T-helper 22 cell (primary cell): ENCODE measurements around the gene CGN.
"Not testable (repeated sequence)": the region's sequence is repeated elsewhere in the genome, so short reads cannot be mapped to it uniquely, and the experiment has no call there.

Experiments
- DNase-seq: peaks from one replicate; pipeline ENCODE4 v3.0.0-alpha.2; 2020; ENCODE audit warnings: low read depth

Gene CGN

DNA sequence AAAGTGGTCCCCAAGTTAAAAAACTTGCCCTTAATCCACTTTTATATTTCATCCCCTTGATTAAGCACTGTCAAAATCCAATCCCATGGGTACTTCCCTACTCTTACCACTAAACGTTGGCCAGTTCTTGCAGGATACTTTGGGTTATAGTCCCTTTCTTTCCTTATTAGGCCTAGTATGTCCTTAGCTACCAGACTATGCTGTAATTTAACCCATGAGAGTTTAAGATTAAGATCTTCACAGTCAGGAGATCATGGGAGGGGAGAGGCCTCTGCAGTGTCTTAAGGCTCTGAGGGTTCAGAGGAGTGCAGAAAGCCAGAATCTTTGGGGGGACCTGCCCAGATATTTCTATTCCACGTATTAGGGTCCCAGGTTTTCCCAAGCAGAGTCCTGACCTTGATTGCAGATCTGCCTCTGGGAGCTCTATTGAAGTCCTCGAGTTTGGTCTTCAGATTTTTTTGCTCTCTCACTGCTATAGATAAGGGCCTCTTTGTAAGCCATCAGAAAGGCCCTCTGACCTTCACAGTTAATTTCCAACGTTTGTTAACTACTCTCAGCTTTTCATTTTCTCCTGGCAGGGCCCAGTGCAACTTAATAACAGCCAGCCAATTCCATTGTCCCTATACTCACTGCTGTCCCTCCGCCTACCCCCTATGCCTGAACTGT is 9.0 kb upstream of the CGN start:
- DNase-seq = no peak

DNA sequence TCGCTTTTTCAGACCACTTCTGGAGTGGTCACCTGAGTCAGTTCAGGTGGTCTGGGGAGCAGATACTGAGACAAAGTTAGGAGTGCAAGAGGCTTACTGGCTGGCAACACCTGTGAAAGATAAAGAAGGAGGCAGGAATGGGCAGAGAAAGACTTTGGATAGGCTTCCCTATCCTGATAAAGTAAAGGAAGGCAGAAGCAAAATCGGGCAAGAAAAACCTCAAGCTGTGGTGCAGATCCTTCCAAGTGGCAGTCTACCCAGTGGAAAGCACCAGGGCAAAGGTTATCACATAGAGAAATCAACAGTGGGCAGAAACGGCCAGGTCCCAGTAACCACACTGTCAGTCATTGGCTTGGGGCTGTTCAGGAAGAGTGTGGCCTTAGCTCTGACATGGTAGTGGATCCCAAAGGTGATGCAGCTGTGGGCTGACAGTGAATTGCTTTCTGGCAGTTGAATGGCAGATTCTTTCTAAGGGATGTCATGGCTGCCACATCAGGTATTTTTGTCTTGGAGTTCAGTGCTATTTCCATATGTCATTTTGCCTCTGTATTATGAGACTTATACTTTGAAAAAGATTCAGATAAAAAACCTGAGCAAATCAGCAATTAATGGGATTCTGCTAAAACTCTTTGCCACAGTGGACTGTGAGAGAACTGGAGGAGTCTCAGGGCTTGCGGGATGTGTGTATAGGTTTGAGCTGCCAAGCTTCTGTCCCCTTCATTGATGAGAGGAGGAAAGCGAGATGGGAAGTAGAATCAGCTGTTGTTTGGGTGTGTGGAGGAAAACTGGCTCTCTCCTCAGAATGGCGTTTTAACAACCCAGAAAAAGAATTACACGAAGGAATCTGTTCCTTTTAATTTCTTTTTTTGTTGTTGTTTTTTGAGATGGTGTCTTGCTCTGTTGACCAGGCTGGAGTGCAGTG is 8.1 kb upstream of the CGN start:
- no peak for DNase-seq

DNA sequence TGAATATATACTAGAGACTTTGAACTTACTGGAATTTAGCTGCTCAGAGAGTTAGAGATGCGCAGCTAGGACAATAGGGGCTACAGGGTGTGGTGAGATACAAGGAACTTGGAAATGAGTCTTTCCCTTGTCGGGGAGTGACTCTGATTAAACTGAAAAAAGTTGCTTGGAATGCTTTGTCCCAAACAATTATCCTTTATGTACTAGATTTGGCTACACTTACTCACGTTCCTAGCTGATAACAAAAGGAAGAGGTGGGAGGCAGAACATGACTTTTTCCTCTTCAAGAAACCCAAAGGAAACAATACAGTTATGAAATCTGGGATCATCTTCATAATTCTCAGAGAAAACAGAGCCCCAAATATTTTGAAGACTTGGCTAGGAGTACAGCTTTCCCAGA is 6.9 kb upstream of the CGN start:
- DNase-seq = no peak

DNA sequence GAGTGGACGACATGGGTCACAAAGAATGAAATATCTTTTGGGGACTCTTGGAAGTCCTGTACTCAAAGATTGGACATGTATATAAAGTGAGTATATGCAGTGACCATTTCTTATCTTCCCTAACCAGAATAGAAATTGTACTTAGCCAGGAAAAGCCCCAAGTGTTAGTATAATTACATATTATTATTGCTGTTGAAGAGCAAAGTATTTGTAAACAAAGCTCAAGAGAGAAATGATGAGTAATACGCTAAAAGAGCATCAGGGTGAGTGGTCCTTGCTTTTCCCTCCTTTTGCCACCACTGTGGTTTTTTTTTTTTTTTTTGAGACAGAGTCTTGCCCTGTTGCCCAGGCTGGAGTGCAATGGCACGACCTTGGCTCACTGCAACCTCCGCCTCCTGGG is 6.4 kb upstream of the CGN start:
- DNase-seq = no peak

DNA sequence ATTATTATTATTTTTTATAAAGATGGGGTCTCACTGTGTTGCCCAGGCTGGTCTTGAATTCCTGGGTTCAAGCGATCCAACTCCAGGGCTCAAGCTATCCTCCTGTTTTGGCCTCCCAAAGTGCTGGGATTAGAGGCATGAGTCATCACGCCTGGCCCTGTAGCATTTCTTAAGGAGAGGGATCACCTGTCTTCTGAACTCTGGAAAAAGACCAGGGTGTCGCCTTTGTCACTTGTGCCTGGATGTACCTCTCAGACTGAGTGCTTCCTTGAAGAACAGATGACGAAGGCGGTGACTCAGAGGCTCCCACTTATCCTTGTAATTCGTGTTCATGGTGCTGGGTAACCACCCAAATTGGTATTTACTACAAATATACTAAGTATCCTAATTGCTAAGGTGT is 2.4 kb upstream of the CGN start:
- DNase-seq = no peak

DNA sequence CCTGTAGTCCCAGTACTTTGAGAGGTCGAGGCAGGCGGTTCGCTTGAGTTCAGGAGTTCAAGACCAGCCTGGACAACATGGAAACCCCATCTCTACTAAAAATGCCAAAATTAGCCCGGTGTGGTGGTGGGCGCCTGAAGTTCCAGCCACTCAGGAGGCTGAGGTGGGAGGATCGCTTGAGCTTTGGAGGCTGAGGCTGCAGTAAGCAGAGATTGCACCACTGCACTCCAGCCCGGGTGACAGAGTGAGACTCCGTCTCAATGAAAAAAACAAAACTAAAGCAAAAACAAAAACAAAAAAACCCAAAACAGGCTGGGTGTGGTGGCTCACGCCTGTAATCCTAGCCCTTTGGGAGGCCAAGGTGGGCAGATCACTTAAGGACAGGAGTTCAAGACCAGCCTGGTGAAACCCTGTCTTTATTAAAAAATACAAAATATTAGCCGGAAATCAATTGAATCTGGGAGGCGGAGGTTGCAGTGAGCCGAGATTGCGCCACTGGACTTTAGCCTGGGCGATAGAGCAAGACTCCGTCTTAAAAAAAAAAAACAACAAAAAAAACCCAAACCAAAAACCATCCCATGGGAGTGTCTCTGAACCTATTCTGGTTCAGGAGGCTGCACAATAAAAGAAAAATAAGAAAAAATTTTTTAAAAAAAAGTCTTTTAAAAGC is 1.7 kb upstream of the CGN start:
- DNase-seq = no peak

DNA sequence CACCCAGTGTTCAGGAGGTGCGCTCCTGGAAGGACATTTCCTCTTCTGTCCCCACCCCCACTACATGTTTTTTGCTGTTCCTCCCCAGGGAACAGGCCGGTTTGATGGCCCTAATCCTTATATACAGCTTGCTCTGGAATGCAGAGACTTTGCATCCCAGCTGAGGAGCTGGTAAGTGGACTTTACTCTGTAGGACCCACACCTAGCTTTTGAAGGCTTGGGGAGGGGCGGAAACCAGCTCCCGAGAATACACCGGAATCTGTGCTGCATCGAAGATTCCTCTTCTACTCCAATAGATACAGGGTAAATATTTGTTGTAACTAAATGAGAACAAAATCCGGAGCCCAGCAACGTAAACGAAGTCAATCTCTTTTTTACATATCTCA is 1.2 kb upstream of the CGN start:
- DNase-seq = no peak

DNA sequence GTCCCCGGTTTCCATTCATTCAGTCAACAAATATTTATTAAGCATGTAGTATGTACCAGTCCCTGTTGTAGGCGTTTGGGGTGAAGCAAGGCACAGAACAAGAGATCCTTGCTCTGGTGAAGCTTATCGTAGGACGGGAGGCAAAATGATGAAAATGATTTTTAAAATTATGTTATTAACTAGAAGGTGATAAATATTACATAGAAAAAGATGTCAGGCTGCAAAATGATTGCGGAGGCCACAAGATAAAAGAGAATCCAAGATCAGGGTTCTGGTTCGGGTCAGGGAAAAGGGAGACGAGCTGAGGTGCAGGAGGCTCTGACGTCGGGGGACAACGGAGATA is 602 bp upstream of the CGN start:
- no peak for DNase-seq

DNA sequence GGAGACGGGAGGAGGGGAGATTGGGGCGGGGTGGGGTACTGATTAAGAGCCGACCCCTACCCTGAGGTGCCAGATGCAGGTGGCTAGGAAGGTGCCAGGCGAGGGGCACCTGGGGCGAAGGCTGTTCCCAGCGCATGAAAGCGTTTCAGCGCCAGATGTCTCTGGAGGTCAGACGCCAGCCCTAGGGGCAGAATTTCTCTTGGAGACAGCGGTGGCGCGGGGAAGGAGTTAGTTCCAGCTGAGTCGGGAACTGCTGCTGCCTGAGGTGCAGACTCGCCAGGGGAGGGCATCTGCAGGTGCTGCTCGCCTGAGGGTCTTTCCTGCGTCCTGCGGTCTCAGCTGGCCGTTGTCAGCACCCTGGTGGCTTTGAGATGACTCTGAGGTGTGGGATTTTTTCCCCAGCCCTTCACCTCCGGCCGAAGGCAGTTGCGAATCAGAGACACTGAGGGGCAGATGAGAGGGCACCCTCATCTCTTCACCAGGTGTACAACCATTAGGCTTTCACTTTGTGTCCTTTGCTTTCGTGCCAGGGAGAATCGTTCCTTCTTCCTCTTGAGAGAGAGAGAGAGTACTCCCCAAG is 539 bp downstream of the CGN start:
- DNase-seq = no peak

DNA sequence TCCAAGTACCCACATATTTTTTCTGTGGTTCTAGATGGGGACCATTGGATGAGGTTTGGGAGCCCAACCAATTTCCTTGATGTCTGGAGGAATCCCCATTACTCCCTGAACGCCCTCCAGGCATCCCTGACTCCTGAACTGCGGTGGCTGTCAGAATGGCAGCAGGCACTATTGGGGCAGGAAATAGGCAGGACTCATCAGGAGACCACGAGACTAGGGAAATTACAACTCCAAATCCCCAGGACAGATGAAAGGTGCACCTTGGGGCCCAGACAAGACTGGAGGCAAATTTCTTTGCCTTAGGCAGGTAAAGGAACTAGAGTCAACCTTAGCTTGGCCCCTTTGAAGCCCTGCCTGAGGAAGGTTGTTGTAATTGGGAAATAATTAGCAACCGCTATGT is 1.1 kb downstream of the CGN start:
- DNase-seq = no peak

DNA sequence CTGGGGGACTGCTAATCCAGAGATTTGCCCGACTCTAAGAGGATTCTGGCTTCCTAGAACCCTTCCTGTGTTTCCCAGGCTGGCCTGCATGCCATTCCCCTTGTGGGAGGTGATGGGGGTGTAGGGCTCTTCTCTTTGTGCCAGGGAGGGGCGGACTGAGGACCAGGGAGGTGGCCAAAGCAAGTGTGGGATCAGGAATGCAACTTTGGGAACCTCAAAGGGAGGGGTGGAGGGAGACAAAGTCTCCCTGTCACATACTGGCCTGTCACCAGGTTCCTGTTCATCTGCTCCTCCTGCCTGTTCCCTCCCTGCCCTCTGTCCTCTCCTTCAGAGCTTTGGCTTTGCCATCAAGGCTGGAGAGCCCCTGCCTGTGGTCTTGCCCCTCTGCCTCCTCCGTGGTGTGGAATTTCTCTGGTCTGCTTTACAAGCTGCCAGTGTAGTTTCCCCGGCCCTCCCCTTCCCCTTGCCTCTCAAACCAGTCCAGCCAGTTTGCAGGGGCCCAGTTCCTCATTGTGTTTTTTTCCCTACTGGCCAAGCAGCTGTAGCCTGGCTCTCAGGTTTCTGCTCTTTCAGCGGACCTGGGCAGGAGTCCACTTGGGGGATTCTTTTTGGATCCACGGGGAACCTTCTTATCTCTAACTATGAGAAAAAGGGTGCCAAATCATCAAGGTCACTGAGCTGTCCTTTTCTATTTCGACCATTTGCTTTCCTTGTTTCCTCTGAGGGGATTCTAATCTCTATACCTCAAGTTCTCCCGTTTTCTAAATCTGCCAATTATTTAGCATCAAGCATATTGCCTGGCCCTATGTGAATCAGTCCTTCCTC is 1.8 kb downstream of the CGN start:
- DNase-seq = no peak

DNA sequence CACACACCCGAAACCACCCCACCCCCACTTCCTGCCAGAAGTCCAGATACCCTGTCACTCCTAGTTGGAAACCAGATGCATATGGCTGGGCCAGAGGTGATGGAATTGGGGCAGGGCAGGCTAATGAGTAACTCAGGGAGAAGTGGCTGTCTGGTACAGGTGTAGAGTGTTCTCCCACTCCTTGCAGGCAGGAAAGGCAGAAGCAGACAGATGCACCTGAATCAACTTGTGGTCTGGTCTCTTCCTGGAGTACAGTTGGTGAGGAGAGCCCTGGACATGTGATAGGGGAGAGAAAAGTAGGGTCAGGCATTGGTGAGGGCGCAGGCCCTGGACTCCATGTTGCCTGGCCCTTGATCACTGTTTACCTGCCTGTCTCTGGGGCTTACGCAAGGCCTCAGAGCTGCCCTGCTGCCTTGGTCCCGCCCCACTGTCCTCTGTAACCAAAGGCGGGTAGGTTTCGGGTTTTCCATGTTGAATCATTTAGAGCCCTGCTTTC is 2.5 kb downstream of the CGN start:
- no peak for DNase-seq

DNA sequence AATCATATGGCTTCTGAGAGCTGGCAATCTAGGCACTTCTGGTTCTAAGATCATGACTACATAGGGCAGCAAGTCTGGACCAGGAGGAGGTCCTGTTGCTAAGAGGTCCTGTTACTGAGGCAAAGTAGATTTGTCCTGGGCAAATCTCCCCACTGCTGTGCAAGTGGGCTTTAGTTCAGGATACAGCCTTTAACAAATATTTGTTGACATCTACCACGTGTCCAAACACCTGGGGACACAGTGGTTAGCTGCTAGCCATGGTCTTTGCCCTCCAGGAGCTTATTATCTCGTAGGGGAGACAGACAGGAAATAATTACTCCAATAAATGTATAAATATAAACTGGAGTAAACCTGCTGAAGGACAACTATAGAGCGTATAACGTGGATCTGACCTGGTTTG is 3.2 kb downstream of the CGN start:
- no peak for DNase-seq

DNA sequence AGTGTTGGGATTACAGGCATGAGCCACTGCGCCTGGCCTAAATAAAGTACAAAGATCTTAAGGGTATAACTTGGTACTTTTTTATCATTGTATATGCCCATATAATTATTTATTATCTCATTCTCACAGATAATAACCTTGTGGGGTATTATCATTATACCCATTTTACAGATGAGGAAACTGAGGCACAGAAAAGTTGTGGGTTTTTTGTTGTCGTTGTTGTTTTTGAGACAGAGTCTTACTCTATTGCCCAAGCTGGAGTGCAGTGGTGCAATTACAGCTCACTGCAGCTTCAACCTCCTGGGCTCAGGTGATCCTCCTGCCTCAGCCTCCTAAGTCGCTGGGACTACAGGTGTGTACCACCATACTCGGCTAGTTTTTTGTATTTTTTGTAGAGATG is 4.1 kb downstream of the CGN start:
- no peak for DNase-seq

DNA sequence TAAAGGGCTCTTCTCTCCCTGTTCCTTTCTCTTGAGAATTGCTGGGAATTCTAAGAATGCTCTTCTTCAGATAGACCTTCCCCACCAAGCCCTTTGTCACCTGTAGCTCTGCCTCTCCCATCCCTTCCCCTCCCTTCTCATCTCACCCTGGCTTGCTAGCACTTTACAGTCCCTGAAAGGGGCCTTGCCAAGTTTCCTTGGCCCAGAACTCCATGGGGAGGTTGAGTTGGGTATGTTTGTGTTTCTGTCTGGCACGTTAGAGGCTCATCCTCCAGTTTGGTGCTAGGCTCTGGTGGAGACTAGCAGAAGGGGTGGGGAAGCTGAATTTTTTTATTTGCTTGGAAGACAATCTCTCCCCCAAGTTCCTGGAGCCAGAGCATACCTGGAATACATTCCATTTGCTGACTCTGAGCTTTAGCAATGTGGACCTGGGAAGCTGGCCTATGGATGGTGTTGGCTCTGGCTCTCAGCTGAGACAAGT is 4.9 kb downstream of the CGN start:
- DNase-seq = no peak

DNA sequence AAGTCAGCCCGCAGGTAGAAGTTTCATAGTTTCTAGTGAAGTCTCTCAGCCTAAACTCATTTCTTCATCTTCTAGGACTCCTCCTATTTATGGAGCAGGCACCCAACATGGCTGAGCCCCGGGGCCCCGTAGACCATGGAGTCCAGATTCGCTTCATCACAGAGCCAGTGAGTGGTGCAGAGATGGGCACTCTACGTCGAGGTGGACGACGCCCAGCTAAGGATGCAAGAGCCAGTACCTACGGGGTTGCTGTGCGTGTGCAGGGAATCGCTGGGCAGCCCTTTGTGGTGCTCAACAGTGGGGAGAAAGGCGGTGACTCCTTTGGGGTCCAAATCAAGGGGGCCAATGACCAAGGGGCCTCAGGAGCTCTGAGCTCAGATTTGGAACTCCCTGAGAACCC is 7.2 kb downstream of the CGN start:
- no peak for DNase-seq

DNA sequence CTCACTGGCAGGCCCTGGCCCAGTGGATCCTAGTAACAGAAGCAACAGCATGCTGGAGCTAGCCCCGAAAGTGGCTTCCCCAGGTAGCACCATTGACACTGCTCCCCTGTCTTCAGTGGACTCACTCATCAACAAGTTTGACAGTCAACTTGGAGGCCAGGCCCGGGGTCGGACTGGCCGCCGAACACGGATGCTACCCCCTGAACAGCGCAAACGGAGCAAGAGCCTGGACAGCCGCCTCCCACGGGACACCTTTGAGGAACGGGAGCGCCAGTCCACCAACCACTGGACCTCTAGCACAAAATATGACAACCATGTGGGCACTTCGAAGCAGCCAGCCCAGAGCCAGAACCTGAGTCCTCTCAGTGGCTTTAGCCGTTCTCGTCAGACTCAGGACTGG is 7.7 kb downstream of the CGN start:
- no peak for DNase-seq

DNA sequence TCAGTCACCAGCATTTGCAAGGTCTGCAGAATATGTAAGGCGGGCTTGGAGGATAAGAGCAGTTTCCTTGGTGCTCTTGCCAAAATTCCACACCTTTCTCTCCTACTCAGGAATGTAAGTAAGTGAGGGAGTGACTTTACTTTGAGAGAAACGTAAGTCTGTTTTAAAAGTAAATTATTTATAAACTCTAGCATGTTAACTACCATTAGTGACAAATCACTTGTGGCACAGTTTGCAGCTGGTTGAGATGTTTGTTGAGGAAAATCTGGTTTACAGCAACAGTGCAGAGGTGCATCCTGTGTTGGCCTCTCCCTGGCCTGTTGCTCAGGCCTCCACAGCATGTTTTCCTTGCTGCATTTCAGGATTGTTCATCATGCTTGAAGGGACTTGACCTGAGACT is 8.5 kb downstream of the CGN start:
- DNase-seq = no peak

DNA sequence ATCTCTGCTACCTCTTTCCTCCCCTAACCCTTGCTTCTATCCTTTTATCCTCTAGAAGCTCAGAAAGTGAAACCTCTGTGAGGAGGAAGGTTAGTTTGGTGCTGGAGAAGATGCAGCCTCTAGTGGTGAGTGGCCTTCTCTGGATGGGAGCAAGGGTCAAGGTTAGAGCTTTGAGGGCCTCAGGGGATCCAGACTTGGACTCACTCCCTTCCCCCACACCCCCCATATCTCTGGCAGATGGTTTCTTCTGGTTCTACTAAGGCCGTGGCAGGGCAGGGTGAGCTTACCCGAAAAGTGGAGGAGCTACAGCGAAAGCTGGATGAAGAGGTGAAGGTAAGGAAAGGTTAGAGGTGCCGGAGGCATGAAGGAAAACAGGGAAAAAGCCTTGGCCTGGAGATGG is 9.2 kb downstream of the CGN start:
- no peak for DNase-seq

DNA sequence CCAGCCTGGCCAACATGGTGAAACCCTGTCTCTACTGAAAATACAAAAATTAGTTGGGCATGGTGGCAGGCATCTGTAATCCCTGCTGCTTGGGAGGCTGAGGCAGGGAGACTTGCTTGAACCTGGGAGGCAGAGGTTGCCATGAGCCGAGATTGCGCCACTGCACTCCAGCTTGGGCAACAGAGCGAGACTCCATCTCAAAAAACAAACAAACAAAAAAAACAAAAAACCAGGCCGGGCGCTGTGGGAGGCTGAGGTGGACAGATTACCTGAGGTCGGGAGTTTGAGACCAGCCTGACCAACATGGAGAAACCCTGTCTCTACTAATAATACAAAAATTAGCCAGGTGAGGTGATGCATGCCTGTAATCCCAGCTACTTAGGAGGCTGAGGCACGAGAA is 11.2 kb downstream of the CGN start:
- not testable (repeated sequence) for DNase-seq

DNA sequence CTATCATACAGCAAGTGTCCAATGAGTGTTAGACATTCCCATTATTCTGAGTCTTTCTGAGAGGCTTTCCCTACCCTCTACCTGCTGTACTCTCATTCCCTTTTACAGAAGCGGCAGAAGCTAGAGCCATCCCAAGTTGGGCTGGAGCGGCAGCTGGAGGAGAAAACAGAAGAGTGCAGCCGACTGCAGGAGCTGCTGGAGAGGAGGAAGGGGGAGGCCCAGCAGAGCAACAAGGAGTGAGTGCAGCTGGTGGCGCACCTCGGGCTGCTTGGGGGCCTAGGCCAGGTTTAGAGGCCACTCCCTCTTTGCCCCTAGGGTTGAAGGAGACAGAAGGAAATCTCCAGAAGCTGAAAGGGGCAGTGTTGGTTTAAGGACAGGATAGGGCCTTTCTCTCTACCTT is 12.1 kb downstream of the CGN start:
- no peak for DNase-seq

DNA sequence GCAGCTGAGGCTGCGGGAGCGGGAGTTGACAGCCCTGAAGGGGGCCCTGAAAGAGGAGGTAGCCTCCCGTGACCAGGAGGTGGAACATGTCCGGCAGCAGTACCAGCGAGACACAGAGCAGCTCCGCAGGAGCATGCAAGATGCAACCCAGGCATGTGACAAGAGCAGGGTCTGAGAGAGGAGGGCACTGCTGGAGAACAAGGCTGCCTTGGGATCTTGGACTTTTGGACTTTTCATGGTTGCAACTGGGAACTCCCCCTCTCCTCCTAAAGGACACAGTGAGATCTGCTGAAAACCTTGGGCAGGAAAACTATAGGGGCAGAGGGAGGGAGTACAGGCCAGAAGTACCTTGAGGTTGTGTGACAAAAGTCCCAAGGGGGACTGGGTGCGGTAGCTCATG is 13.5 kb downstream of the CGN start:
- DNase-seq = no peak
